Ammon's horn (tissue), 1 donor: ENCODE results near the gene ZFYVE28.

Experiments used
- DNase-seq: peaks from one replicate; pipeline ENCODE4 v3.0.0-alpha.2; 2016; ENCODE audit warnings: low spot score

Gene ZFYVE28

GRCh38 chr4:2411786-2412510 is 6.5 kb downstream of the ZFYVE28 start:
- no peak for DNase-seq

- no peak for DNase-seq
Measured at GRCh38 chr4:2409381-2409783, 9.1 kb downstream of the ZFYVE28 start.

- DNase-seq: no peak
Measured at GRCh38 chr4:2408976-2409375, 9.5 kb downstream of the ZFYVE28 start.

- DNase-seq: no peak
Measured at GRCh38 chr4:2408401-2408958, 10.0 kb downstream of the ZFYVE28 start.

- DNase-seq: no peak
Measured at GRCh38 chr4:2407991-2408342, 10.5 kb downstream of the ZFYVE28 start.

GRCh38 chr4:2406920-2407319 is 11.5 kb downstream of the ZFYVE28 start:
- DNase-seq: no peak

GRCh38 chr4:2406406-2406805 is 12.0 kb downstream of the ZFYVE28 start:
- DNase-seq: no peak

GRCh38 chr4:2402941-2403340 is 15.5 kb downstream of the ZFYVE28 start:
- peak; percentile 62 for DNase-seq

- peak; percentile 81 for DNase-seq
Measured at GRCh38 chr4:2402048-2402842, 16.2 kb downstream of the ZFYVE28 start.

GRCh38 chr4:2401610-2401983 is 16.8 kb downstream of the ZFYVE28 start:
- no peak for DNase-seq

- DNase-seq: no peak
Measured at GRCh38 chr4:2400841-2401609, 17.4 kb downstream of the ZFYVE28 start.

GRCh38 chr4:2399631-2400190 is 18.7 kb downstream of the ZFYVE28 start:
- no peak for DNase-seq

GRCh38 chr4:2399216-2399615 is 19.2 kb downstream of the ZFYVE28 start:
- DNase-seq: no peak

GRCh38 chr4:2397596-2398379 is 20.7 kb downstream of the ZFYVE28 start:
- DNase-seq: no peak

- DNase-seq: no peak
Measured at GRCh38 chr4:2396781-2397368, 21.6 kb downstream of the ZFYVE28 start.

- no peak for DNase-seq
Measured at GRCh38 chr4:2395584-2395983, 22.9 kb downstream of the ZFYVE28 start.

GRCh38 chr4:2395038-2395437 is 23.4 kb downstream of the ZFYVE28 start:
- no peak for DNase-seq

GRCh38 chr4:2394528-2394927 is 23.9 kb downstream of the ZFYVE28 start:
- no peak for DNase-seq

GRCh38 chr4:2393353-2394270 is 24.8 kb downstream of the ZFYVE28 start:
- no peak for DNase-seq
